GM10266 (cell line): ENCODE measurements around the gene DYSF.

Experiments
- DNase-seq: peaks from one replicate; pipeline ENCODE4 v3.0.0; 2012; ENCODE audit errors: extremely low spot score
- CTCF ChIP-seq: IDR thresholded peaks from 2 replicates; pipeline ENCODE4 v1.5.1; 2012; ENCODE audit warnings: mild to moderate bottlenecking, low read depth; ENCODE audit not compliant: control insufficient read depth, insufficient read depth; ENCODE audit errors: missing control alignments

The DYSF gene

DNA sequence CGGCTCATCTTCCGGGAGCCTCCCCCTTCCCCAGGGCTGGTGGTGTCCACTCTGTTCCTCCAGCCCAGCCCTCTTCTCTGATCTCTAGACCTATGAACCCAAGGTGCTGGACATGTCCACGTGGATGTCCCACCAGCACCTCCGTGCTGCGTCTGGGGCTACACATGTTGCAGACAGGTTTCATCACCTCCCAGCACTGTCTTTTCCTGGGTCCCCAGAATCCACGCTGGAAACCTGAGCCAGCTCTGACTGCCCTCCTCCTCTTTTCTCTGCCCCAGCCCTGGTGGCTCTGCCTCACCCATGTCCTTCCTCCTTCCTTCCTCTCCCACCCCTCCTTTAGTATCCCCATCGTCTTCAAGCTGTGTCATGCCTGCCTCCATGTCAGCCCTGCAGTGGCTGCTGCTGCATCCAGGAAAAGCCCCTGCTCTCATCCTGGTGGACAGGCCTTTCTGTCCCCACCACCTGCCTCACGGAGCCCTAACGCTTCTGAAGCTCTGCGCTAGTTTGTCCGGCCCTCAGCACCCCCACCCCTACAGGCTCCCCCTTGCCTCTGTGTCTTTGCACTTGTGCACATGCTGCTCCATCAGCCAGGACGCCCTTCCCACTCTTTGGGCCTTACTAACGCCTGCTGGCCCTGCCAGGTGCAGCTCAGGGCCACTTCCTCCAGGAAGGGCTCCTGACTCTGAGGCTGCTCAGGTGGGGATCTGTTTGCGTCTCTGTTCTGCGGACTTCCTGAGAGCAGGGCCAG lies 105.9 kb downstream of the DYSF start:
- TF ChIP-seq CTCF, result no peak
- DNase-seq, result no peak

DNA sequence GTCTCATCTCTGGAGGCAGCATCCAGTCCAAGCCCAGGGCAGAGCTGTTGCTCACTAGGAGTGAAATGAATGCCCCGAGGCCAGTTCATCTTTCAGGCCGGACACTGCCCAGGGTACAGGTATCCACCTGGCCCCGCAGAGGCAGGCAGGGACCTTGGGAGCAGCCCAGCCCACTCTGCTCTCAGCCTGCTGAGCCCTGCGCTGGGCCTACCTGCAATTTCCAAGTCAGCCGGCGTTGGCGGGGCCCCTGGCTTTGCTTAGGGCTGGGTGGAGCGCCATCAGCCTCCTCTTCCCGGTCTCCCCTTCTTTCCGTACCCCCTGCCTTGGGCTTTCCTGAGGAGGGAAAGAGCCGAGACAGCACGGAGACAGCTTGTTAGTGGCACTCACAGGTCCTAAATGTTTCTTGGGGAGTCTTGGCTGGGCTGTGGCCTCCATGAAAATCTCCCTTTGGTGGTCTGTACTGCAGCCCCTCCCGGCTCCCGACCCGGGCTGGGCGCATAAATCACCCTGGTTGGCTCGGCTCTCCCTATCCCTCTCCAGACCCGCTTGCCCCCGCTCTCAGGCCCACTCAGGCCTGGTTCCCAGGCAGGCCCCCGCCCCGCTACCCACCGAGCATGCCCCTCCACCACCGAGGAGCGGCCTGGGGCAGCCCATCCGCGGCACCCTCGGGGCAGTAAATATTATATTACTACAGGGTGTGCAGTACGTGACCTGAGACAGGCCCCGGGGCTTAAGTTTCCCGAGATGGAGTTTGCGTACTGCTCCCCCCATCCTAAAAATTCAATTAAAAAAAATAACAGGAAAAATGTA lies 106.7 kb downstream of the DYSF start:
- no peak for DNase-seq
- no peak for TF ChIP-seq CTCF

DNA sequence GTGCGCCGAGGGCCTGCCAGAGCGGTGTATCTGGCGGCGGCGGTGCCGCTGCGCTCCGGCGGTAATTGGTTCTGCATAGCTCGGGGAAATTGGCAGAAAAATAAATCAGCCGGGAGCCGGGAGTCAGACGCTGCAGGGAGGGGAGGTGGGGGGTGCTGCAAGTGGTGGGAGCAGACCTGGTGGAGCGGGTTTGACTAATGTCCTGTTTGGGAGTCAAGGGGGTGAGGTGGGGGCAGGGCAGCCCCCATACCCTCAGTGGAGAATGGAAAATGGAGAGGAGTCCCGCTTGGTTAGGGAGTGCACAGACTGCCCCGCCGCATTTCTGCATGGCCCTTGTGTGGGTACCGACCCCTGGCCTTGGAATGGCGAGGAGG lies 107.3 kb downstream of the DYSF start:
- TF ChIP-seq CTCF, result no peak
- DNase-seq, result no peak

- no peak for TF ChIP-seq CTCF
These were observed 108.3 kb downstream of the DYSF start for GRCh38 chr2:71561441-71562267.

GRCh38 chr2:71562518-71562917 lies 109.2 kb downstream of the DYSF start:
- DNase-seq, result no peak
- no peak for TF ChIP-seq CTCF

More at GRCh38 chr2:71561441-71562267, 108.3 kb downstream of the DYSF start:
- no peak for DNase-seq

- TF ChIP-seq CTCF, result no peak
- no peak for DNase-seq
These were observed 110.5 kb downstream of the DYSF start for GRCh38 chr2:71563872-71564271.
